AG10803 (cell line): ENCODE results near the gene SVIP.

Experiments used
- DNase-seq: peaks from one replicate; pipeline ENCODE4 v3.0.0; 2010; ENCODE audit warnings: low read depth
- H3K4me3 ChIP-seq: 2 replicates; pipeline ENCODE4 v1.5.1; 2011; ENCODE audit warnings: mild to moderate bottlenecking, low read length, control low read depth
- TF ChIP-seq, protein P1 (sequence below): conservative IDR thresholded peaks from 2 replicates; pipeline ENCODE4 v1.5.1; 2011; ENCODE audit warnings: mild to moderate bottlenecking, low read length, control low read depth, inconsistent platforms

SVIP gene

DNA sequence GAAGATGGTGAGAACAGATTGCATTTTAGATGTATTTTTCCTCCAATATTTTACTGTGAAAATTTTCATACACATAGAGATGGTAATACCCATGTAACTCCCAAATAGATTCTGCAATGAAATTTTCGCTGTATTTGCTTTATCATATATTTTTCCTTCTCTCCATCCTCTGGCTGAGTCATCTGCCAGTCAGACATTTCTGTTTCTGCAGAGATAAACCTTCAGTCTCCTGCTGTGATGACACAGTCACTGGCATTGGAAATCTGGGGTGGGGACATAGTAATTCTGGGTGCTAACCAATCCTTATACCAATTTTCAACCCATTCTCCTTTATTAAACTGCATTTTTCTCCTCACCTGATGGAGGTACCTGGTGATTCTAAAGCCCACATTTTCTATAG is 33.7 kb downstream of the SVIP start:
- no peak for DNase-seq
- TF ChIP-seq, protein P1, sequence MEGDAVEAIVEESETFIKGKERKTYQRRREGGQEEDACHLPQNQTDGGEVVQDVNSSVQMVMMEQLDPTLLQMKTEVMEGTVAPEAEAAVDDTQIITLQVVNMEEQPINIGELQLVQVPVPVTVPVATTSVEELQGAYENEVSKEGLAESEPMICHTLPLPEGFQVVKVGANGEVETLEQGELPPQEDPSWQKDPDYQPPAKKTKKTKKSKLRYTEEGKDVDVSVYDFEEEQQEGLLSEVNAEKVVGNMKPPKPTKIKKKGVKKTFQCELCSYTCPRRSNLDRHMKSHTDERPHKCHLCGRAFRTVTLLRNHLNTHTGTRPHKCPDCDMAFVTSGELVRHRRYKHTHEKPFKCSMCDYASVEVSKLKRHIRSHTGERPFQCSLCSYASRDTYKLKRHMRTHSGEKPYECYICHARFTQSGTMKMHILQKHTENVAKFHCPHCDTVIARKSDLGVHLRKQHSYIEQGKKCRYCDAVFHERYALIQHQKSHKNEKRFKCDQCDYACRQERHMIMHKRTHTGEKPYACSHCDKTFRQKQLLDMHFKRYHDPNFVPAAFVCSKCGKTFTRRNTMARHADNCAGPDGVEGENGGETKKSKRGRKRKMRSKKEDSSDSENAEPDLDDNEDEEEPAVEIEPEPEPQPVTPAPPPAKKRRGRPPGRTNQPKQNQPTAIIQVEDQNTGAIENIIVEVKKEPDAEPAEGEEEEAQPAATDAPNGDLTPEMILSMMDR: no peak

DNA sequence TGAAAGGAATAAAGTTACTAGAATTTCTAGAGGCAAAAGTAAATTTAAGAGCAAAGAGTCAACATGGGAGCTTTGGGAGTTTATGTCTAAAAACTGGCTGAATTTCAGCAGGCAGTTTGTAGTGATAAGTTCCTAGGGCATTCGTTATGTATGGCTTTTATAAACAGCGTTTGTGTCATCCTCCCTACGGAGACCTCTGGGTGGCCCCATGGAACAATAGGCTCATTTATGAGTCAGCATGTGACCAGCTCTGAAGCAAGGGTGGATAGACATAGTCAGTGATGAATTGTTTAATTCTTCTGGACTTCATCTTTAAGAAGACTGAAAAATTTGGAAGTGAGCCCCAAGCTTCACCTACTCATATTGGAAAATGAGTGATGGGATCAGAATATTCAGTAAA is 37.1 kb downstream of the SVIP start:
- TF ChIP-seq, protein P1: no peak
- peak; percentile 12 for DNase-seq
- H3K4me3 ChIP-seq: no peak overlapping the region

More for the DNA sequence above, 33.7 kb downstream of the SVIP start:
- no peak overlapping the region for H3K4me3 ChIP-seq

DNA sequence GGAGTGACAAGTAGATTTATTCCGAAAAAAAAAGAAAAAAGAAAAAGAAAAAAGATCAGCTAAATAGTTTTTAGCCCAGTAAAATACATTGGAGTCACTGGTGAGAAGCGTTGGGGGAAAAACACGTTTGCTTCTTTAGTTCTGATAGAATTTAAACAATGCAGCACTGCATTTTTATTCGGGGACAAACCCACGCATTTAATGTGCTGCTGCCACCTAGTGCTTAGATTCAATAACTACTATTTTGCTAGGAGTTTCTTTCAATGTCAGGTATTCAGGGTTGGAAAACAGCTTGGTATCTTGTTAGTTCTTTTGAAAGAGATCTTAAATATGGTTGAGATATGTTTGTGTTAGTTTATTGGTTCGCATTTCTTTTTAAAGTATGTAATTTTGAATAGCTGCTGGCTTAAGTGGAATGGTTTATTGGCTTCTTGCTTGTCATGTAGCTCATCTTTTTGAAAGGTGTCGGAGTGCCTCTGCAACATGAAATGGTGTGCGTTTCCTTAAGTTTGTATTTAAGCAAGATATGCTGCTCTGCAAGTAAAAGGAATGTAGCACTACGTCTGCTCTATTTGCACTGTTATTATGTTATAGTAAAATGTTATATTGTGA is 41.9 kb downstream of the SVIP start:
- TF ChIP-seq, protein P1: peak; percentile 76
- DNase-seq: peak; percentile 46
- H3K4me3 ChIP-seq: no peak overlapping the region

DNA sequence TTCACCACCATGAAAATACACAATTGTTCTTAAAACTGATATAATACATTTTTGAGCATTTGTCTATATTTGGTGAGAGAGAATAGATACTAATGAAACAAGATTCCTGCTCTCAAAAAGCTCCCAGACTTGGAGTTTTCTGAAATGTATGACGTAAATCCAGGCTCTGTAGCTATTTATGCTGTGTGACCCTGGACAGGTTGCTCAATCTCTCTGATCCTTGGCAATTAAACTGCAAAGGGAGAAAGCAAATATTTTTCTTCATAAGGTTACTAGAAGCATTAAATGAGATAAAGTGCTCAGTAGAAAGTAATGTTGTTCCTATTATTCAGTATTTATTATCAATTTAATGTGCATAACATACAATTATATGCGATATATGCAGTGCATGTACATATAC is 42.5 kb downstream of the SVIP start:
- TF ChIP-seq, protein P1: no peak
- DNase-seq: no peak
- no peak overlapping the region for H3K4me3 ChIP-seq

DNA sequence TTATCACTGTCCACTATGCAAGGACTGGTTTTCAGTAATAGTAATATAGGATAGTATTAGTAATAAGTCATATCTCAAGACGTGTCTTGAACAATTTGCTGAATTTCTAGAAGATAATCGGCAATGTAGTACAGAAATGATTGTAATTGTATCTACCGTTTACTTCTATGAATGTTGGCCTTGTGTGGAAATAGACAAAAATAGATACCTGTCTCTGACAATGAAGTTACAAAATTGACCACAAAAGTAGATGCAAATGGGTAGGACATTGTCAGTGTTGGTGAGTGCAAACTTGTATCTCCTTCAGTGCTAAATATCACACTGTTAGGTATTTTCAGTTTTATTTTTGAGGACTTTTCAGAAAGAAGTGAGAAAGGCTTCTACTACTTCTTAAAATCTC is 43.1 kb downstream of the SVIP start:
- no peak overlapping the region for H3K4me3 ChIP-seq
- no peak for DNase-seq
- TF ChIP-seq, protein P1: no peak

DNA sequence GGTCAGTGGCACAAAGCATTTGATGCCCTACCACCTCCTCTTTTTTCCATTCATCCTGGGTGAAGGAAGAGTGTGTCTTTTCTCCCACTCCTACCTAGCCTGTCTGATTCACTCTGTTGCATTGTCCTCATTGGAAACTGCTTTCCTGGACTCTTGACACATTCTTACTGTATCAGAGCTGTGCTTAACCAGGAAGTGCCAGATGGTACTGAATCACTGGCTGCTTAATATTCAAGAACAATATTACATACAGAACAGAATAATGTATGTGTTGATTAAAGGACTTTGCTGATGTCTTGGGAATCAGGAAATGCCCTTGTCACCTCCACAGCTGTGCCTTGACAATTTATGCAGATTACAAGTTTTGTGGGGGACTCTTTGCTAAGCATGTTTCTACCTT is 44.4 kb downstream of the SVIP start:
- TF ChIP-seq, protein P1: no peak
- no peak overlapping the region for H3K4me3 ChIP-seq
- no peak for DNase-seq

DNA sequence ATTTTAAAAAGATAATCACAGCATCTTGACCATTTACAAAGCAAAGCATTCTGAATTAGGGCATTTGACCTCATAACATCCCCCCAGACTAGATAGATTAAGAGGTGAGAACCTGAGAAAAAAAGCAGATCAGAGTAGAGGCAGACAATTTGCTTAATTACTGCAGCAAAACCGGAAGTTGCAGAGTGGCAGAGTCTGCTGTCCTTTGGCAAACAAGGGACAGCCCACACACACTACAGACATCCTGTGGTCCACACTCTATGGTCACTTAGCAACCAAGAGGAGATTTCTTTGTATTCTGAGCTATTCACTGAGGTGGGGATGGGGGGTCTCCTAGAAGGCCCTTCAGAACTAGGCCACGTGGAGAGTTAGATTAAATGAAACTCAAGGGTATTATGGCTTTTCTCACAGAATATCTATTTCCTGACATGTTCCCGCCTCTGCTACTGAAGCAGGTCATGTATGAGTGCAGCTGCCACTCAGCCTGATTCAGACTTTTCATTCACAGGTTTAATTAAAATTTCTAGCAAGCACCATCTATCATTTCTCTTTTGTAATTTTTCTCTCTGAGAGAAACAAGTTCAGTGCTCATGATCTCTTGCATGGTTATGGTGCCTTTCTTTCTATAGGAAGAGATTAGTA is 48.5 kb downstream of the SVIP start:
- TF ChIP-seq, protein P1: no peak
- no peak overlapping the region for H3K4me3 ChIP-seq
- no peak for DNase-seq
